Esophagus squamous epithelium (tissue), 4 donors: ENCODE measurements around the gene ADCY7.

ENCODE experiments used
- CTCF ChIP-seq, 6 experiments: fragments of 450-650 bp in 4 of 6; fragments of 200-600 bp in 2 of 6; sonication (generic) in 2 of 6; IDR thresholded peaks; one replicate each; pipeline ENCODE4 v1.5.1; 2016 to 2019; ENCODE audit warnings: antibody characterized with exemption in 6 of 6, mild to moderate bottlenecking in 4 of 6, moderate library complexity in 4 of 6
- POLR2A ChIP-seq, 4 donors: fragments of 450-650 bp; IDR thresholded peaks; one replicate each; pipeline ENCODE4 v1.6.1; 2017; ENCODE audit warnings: antibody characterized with exemption in 4 of 4, mild to moderate bottlenecking in 4 of 4, moderate library complexity in 3 of 4

DNA sequence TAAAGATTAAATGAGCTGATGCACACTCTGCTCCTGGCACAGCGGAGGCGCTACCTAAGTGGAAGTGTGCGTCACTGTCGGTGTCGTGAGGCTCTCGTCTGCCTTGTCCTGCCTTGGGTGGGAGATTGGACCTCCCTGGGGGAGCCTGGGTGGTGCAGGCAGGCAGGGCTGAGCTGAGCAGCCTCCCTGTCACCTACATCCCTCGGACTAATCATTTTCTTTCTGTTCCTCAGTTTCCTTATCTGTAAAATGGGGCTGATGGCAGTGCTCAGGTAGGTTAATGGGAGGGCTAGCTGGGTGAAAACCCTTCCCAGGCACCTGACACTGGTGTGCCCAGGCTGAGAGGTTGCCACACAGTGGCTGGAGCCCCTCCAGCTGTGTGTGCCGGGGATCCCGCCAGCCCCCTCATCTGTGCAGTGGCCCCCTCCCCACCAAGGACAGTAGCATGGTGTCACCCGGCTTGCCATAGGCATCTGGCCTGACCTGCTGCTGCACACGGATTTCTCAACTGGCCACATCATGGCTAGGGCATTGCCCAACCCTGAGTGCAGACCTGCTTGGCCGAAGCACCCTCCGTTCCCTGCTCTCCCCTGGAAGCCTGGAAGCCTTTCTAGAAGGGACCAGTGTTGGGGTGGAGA is 4.3 kb downstream of the ADCY7 start:
- TF ChIP-seq CTCF (IDR thresholded peaks at IDR 0.05), result no peak
- no peak for TF ChIP-seq POLR2A (IDR thresholded peaks at IDR 0.05)
